GM12892 (cell line): ENCODE data around the gene SNORC.
"Not testable (repeated sequence)": the region's sequence is repeated elsewhere in the genome, so short reads cannot be mapped to it uniquely, and the experiment has no call there.

ENCODE experiments used
- POLR2A ChIP-seq: IDR thresholded peaks from 2 replicates; pipeline ENCODE4 v1.6.1; 2011; ENCODE audit warnings: low read depth, low read length, control low read depth
- POLR2AphosphoS5 ChIP-seq: IDR thresholded peaks from 2 replicates; pipeline ENCODE4 v1.6.1; 2011; ENCODE audit warnings: low read depth, low read length, control low read depth
- TAF1 ChIP-seq: IDR thresholded peaks from 2 replicates; pipeline ENCODE4 v1.6.1; 2011; ENCODE audit warnings: low read depth, mild to moderate bottlenecking, control low read depth, low read length, borderline replicate concordance

- not testable (repeated sequence) for TF ChIP-seq POLR2AphosphoS5, POLR2A, TAF1
These were observed 18.0 kb upstream of the SNORC start for GRCh38 chr2:232852081-232852480.
